GM10248 (cell line): ENCODE results near the gene NLRC5.
"Not testable (repeated sequence)": the region's sequence is repeated elsewhere in the genome, so short reads cannot be mapped to it uniquely, and the experiment has no call there.

ENCODE experiments used
- CTCF ChIA-PET: fragments of 300-600 bp; sonication (Branson Sonifier 250); formaldehyde crosslinking; extraction: SDS; loops from one replicate; lab custom pipeline; 2021; ENCODE audit warnings: antibody characterized with exemption; lab: Yijun Ruan, JAX
- POLR2A ChIA-PET: fragments of 350-650 bp; sonication (Branson Sonifier 250); formaldehyde crosslinking; extraction: SDS; loops from one replicate; lab custom pipeline; 2020; ENCODE audit warnings: antibody characterized with exemption; lab: Yijun Ruan, JAX
- DNase-seq: peaks from one replicate; pipeline ENCODE4 v3.0.0; 2012; ENCODE audit errors: extremely low spot score
- CTCF ChIP-seq: IDR thresholded peaks from 2 replicates; pipeline ENCODE4 v1.5.1; 2012; ENCODE audit warnings: mild to moderate bottlenecking, low read depth; ENCODE audit errors: extremely low read depth, missing control alignments, control extremely low read depth

The NLRC5 gene

GRCh38 chr16:56987692-56988091 is 1.7 kb upstream of the NLRC5 start:
- ChIA-PET CTCF (interaction anchor here (0.8 to 20.3 kb wide), 10 partner anchors 10 to 97 kb away, joined by 3 to 376 read pairs (median 6); partner anchors contain the start of gene CETP), POLR2A (interaction anchor here (0.8 to 1.1 kb wide), 2 partner anchors 15 to 23 kb away, joined by 3 read pairs; no protein-coding TSS in a partner anchor)
- no peak for DNase-seq
- TF ChIP-seq CTCF = no peak

GRCh38 chr16:56988161-56988947 is 1.0 kb upstream of the NLRC5 start:
- DNase-seq = no peak
- ChIA-PET POLR2A (interaction anchor here (0.8 to 1.9 kb wide), 3 partner anchors 12 to 22 kb away, joined by 3 to 7 read pairs (median 3); no protein-coding TSS in a partner anchor), CTCF (interaction anchor here (0.6 to 20.3 kb wide), 9 partner anchors 10 to 95 kb away, joined by 3 to 376 read pairs (median 5); partner anchors contain the start of gene CETP)

GRCh38 chr16:56989988-56990387 is 631 bp downstream of the NLRC5 start:
- no peak for DNase-seq
- ChIA-PET POLR2A (interaction anchor here (0.7 to 1.9 kb wide), 3 partner anchors 10 to 49 kb away, joined by 3 to 7 read pairs (median 3); no protein-coding TSS in a partner anchor), CTCF (interaction anchor here (1.1 to 20.3 kb wide), 5 partner anchors 14 to 94 kb away, joined by 3 to 376 read pairs (median 3); partner anchors contain the start of gene CETP)
- TF ChIP-seq CTCF = no peak

More at GRCh38 chr16:56988161-56988947, 1.0 kb upstream of the NLRC5 start:
- no peak for TF ChIP-seq CTCF

GRCh38 chr16:56990407-56991286 is 1.3 kb downstream of the NLRC5 start:
- ChIA-PET CTCF (interaction anchor here (20.3 kb wide), 1 partner anchor 24 kb away, joined by 376 read pairs; the partner anchor contains the start of gene CETP), POLR2A (interaction anchor here (1.9 kb wide), 1 partner anchor 9 kb away, joined by 7 read pairs; no protein-coding TSS in a partner anchor)
- no peak for TF ChIP-seq CTCF
- no peak for DNase-seq

- DNase-seq = not testable (repeated sequence)
- ChIA-PET CTCF (interaction anchor here (1.0 to 2.1 kb wide), 6 partner anchors 13 to 53 kb away, joined by 3 to 8 read pairs (median 3); no protein-coding TSS in a partner anchor), POLR2A (interaction anchor here (0.7 kb wide), 1 partner anchor 19 kb away, joined by 3 read pairs; no protein-coding TSS in a partner anchor)
Observed at GRCh38 chr16:56992431-56992830, 3.1 kb downstream of the NLRC5 start.

GRCh38 chr16:56993204-56993603 is 3.8 kb downstream of the NLRC5 start:
- no peak for TF ChIP-seq CTCF
- POLR2A ChIA-PET = no interaction called here
- no peak for DNase-seq
- CTCF ChIA-PET = interaction anchor here (1.0 to 2.1 kb wide), 4 partner anchors 13 to 52 kb away, joined by 3 to 8 read pairs (median 4); no protein-coding TSS in a partner anchor
